Caco-2 (cell line): ENCODE data around the gene SAMD15. TPM values are rescaled to one million over a fixed set of nuclear protein-coding genes. Genes with fewer than 3 reads are reported as not detected.

ENCODE experiments used
- BruUV-seq: library from RNA; stranded (reverse); fragments of 400-500 nt; replicated peaks from 2 replicates; lab custom pipeline; 2021; lab: Mats Ljungman, UMichigan
- CTCF ChIA-PET: fragments of 300-600 bp; sonication (Branson Sonifier 250); formaldehyde crosslinking; loops from one replicate; lab custom pipeline; 2022; ENCODE audit warnings: antibody characterized with exemption; lab: Charles Lee
- POLR2A ChIA-PET: fragments of 300-600 bp; sonication (Branson Sonifier 250); formaldehyde crosslinking; loops from one replicate; lab custom pipeline; 2022; ENCODE audit warnings: antibody characterized with exemption; lab: Charles Lee
- DNase-seq, 2 experiments: peaks; one replicate each; pipeline versions ENCODE4 v3.0.0 to v3.0.0-alpha.2; 2020 to 2022
- H3K27me3 ChIP-seq: replicated peaks from 2 replicates; pipeline ENCODE4 v1.6.0; 2011; ENCODE audit warnings: low read length; ENCODE audit not compliant: control insufficient read depth, insufficient read depth
- H3K36me3 ChIP-seq: 2 replicates; pipeline ENCODE4 v1.5.1; 2011; ENCODE audit warnings: low read length; ENCODE audit not compliant: control insufficient read depth, insufficient read depth
- H3K4me1 ChIP-seq: fragments of 250-450 bp; sonication (Bioruptor Pico); 2 replicates; pipeline ENCODE4 v1.5.1; 2020; ENCODE audit warnings: mild to moderate bottlenecking
- H3K4me3 ChIP-seq: 2 replicates; pipeline ENCODE4 v1.5.1; 2011; ENCODE audit warnings: low read depth, mild to moderate bottlenecking, control low read depth, low read length
- H3K9me3 ChIP-seq: fragments of 250-450 bp; sonication (Bioruptor Pico); 2 replicates; pipeline ENCODE4 v1.5.1; 2020; ENCODE audit warnings: mild to moderate bottlenecking, moderate library complexity
- H3K27ac Mint-ChIP-seq: one replicate; pipeline ENCODE4 v1.8.0; 2022; ENCODE audit warnings: mixed read lengths; ENCODE audit not compliant: unreplicated experiment
- H3K27me3 Mint-ChIP-seq: one replicate; pipeline ENCODE4 v1.8.0; 2022; ENCODE audit warnings: mixed read lengths; ENCODE audit not compliant: insufficient read depth, unreplicated experiment
- H3K36me3 Mint-ChIP-seq: one replicate; pipeline ENCODE4 v1.8.0; 2022; ENCODE audit warnings: mild to moderate bottlenecking, mixed read lengths; ENCODE audit not compliant: insufficient read depth, unreplicated experiment
- H3K4me1 Mint-ChIP-seq: one replicate; pipeline ENCODE4 v1.8.0; 2022; ENCODE audit warnings: low read depth, mixed read lengths; ENCODE audit not compliant: unreplicated experiment
- H3K4me3 Mint-ChIP-seq: one replicate; pipeline ENCODE4 v1.8.0; 2022; ENCODE audit warnings: mild to moderate bottlenecking, moderate library complexity, mixed read lengths; ENCODE audit not compliant: unreplicated experiment
- H3K9me3 Mint-ChIP-seq: one replicate; pipeline ENCODE4 v1.8.0; 2022; ENCODE audit warnings: mixed read lengths; ENCODE audit not compliant: unreplicated experiment
- intact Hi-C: fragments of 100-400 bp; cut with micrococcal nuclease; formaldehyde crosslinking; loops from one replicate; pipeline ENCODE4 v1.10.0; 2022; ENCODE audit not compliant: unreplicated experiment
- total RNA-seq: library from RNA; stranded (reverse); gene quantifications from 2 replicates; pipeline ENCODE4 v1.2.3, GENCODE V29; 2022
- TF ChIP-seq, protein P1 (sequence below), 2 experiments: fragments of 200-600 bp in 1 of 2; IDR thresholded peaks; 1 replicate in 1 of 2; 2 replicates in 1 of 2; pipeline versions ENCODE4 v1.5.1 to v1.8.0; 2011 to 2022; ENCODE audit warnings: antibody characterized with exemption in 1 of 2, control low read depth in 1 of 2, inconsistent platforms in 1 of 2, low read depth in 1 of 2, low read length in 1 of 2, mild to moderate bottlenecking in 1 of 2, moderate library complexity in 1 of 2; ENCODE audit not compliant: insufficient read depth in 1 of 2, severe bottlenecking in 1 of 2, unreplicated experiment in 1 of 2

The SAMD15 gene
- total RNA-seq, 1 experiment from 2014 or later = 0.82 TPM

DNA sequence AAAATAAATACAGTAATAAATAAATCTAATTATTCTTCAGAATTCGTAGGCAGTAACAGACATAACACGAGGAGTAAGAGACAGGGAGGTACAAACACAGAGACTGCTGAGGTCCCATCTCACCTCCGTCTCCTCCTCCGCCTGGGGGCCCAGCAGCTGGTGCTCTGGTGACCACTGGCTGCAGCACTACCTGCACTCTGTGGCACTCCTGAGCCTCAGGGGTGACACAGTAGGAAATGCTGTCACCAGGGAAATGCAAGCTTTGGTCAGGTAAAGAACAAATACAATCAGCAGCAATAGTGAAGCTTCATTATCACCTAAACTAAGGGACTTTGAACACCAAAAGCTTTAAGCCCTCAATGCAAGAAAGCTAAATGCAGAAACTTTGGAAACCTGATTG is 36.8 kb upstream of the SAMD15 start:
- intact Hi-C loops = no loop called here
- H3K27me3 Mint-ChIP-seq = no peaks in the 10 kb centered on the region
- H3K4me3 ChIP-seq = no peak overlapping the region
- no peaks in the 10 kb centered on the region for H3K27me3 ChIP-seq
- no peaks in the 10 kb centered on the region for H3K36me3 ChIP-seq
- ChIA-PET CTCF (no interaction called here), POLR2A (no interaction called here)
- H3K27ac Mint-ChIP-seq = no peak overlapping the region
- BruUV-seq = no TSS peak
- H3K36me3 Mint-ChIP-seq = no peaks in the 10 kb centered on the region
- no peaks in the 10 kb centered on the region for H3K9me3 Mint-ChIP-seq
- no peak for DNase-seq
- H3K4me1 Mint-ChIP-seq = peaks cover 7% of the 10 kb centered on the region
- 0 out of 2 replicates have a peak, but pooled peaks cover 2% of the 10 kb centered on the region for H3K9me3 ChIP-seq
- peaks cover 5% of the 10 kb centered on the region for H3K4me1 ChIP-seq
- TF ChIP-seq, protein P1, sequence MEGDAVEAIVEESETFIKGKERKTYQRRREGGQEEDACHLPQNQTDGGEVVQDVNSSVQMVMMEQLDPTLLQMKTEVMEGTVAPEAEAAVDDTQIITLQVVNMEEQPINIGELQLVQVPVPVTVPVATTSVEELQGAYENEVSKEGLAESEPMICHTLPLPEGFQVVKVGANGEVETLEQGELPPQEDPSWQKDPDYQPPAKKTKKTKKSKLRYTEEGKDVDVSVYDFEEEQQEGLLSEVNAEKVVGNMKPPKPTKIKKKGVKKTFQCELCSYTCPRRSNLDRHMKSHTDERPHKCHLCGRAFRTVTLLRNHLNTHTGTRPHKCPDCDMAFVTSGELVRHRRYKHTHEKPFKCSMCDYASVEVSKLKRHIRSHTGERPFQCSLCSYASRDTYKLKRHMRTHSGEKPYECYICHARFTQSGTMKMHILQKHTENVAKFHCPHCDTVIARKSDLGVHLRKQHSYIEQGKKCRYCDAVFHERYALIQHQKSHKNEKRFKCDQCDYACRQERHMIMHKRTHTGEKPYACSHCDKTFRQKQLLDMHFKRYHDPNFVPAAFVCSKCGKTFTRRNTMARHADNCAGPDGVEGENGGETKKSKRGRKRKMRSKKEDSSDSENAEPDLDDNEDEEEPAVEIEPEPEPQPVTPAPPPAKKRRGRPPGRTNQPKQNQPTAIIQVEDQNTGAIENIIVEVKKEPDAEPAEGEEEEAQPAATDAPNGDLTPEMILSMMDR (IDR thresholded peaks at IDR 0.05; ENCODE audit: insufficient read depth in 1 of 2, low read depth in 1 of 2, low read length in 1 of 2, severe bottlenecking in 1 of 2, unreplicated experiment in 1 of 2) = no peak
- no peak overlapping the region for H3K4me3 Mint-ChIP-seq

DNA sequence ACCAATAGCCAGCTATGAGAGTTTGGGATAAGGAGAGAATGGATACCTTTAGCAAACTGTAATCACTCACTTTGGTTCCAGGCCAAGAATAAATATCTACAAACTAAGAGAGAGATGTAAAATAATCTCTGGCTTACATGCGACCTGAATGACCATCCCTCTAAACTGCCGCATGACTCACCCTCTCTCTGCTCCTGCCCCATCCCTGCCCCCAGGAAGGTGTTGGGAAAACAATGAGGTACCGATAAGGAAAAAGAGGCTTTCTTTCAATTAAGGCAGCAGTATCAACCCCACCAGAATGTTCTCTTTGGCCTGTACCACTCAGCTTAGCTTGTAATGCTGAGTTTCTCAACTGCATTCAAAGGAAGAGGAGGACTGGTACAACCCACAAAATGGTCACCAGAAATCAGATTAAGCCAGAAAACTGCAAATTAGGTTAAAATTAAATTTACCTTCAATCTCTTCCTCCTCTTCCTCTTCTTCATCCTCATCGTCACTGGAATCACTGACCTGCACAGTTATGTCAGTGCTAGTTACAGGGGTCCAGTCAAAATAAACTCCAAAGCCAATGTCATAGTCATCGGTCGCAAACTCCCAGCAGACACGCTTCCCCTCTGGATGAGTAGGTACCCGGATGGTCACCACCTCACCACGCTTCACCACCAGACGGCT is 34.3 kb upstream of the SAMD15 start:
- DNase-seq = no peak
- POLR2A ChIA-PET = no interaction called here
- H3K9me3 ChIP-seq = no peaks in the 10 kb centered on the region
- Mint-ChIP-seq H3K4me1 (no peaks in the 10 kb centered on the region), H3K36me3 (no peaks in the 10 kb centered on the region), H3K4me3 (no peak overlapping the region), H3K27me3 (no peaks in the 10 kb centered on the region), H3K27ac (no peak overlapping the region), H3K9me3 (no peaks in the 10 kb centered on the region)
- intact Hi-C loops = no loop called here
- CTCF ChIA-PET = no interaction called here
- TF ChIP-seq, protein P1 (IDR thresholded peaks at IDR 0.05; ENCODE audit: insufficient read depth in 1 of 2, low read depth in 1 of 2, low read length in 1 of 2, severe bottlenecking in 1 of 2, unreplicated experiment in 1 of 2) = no peak
- H3K27me3 ChIP-seq = no peaks in the 10 kb centered on the region
- no peaks in the 10 kb centered on the region for H3K4me1 ChIP-seq
- no peak overlapping the region for H3K4me3 ChIP-seq
- no TSS peak for BruUV-seq
- H3K36me3 ChIP-seq = no peaks in the 10 kb centered on the region

DNA sequence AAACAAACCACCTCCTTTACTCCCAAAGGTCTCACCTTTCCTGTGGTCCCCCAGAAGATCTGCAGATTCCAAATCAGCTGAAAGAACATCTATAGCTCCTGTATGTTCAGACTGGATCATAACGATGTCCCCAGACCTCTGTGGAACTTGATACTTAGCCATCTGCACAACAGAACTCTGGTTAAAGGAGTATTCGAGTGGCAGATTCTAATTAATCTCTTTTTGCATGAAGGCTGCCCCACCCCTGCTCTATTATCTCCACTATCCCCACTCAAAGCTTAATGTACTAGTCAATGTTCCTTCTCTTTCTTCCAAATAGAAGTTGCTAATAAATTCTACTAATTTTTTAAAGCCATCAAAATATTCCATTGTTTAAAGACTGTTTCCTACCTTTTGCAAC is 33.5 kb upstream of the SAMD15 start:
- no peaks in the 10 kb centered on the region for H3K9me3 Mint-ChIP-seq
- no peaks in the 10 kb centered on the region for H3K27me3 Mint-ChIP-seq
- Histone ChIP-seq H3K9me3 (no peaks in the 10 kb centered on the region), H3K27me3 (no peaks in the 10 kb centered on the region), H3K4me1 (no peaks in the 10 kb centered on the region), H3K36me3 (no peaks in the 10 kb centered on the region), H3K4me3 (no peak overlapping the region)
- H3K36me3 Mint-ChIP-seq = no peaks in the 10 kb centered on the region
- intact Hi-C loops = no loop called here
- no TSS peak for BruUV-seq
- H3K4me1 Mint-ChIP-seq = no peaks in the 10 kb centered on the region
- no peak for DNase-seq
- TF ChIP-seq, protein P1 (IDR thresholded peaks at IDR 0.05; ENCODE audit: insufficient read depth in 1 of 2, low read depth in 1 of 2, low read length in 1 of 2, severe bottlenecking in 1 of 2, unreplicated experiment in 1 of 2) = no peak
- H3K4me3 Mint-ChIP-seq = no peak overlapping the region
- no peak overlapping the region for H3K27ac Mint-ChIP-seq
- CTCF ChIA-PET = no interaction called here
- POLR2A ChIA-PET = no interaction called here
